ENCODE measurements around the gene LRRC4B. TPM values are rescaled to one million over a fixed set of nuclear protein-coding genes. Genes with fewer than 3 reads are reported as not detected.

Gene LRRC4B
- total RNA-seq, 1 experiment from 2014 or later = 3.8 TPM

DNA sequence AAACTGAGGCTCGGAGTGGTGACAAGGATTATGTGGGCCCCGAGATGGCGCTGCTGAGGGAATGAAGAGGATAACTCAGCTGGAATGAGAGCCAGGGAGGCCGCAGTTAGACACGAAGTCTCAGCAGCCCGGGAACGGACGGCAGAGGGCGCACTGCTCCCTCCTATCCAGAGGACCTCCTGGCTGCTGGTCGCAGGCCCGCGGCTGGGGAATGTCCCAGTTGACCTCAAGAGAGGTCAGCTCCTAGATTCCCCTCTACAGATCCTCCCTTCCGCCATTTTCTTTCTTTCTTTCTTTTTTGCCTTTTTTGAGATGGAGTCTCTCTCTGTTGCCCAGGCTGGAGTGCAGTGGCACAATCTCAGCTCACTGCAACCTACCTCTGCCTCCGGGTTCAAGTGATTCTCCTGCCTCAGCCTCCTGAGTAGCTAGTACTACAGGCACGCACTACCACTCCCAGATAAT, 30.4 kb downstream of the LRRC4B start:
- H3K23me2 ChIP-seq (ENCODE audit: insufficient read length, low read depth, low read length, poor library complexity, severe bottlenecking) = no peaks in the 10 kb centered on the region
- no peak overlapping the region for H4K8ac ChIP-seq (replicated peaks; ENCODE audit: insufficient read length, low read depth, low read length)
- Mint-ChIP-seq H3K36me3 (ENCODE audit: insufficient read depth in 1 of 3, low read depth in 3 of 3) (peaks cover 0 to 12% (median 12%) of the 10 kb centered on the region in 3 experiments; a peak in 4 of 7 replicates), H3K27ac (no peak overlapping the region), H3K4me3 (peak overlapping the region in 1 of 2 experiments; percentile 17; a peak in 1 of 5 replicates), H3K27me3 (ENCODE audit: low read depth) (peaks cover 15% of the 10 kb centered on the region), H3K9me3 (peaks cover 7% of the 10 kb centered on the region in 2 experiments; a peak in 4 of 5 replicates), H3K4me1 (peaks cover 2 to 10% of the 10 kb centered on the region in 2 experiments; a peak in 3 of 4 replicates)
- H3K9ac ChIP-seq (ENCODE audit: extremely low read depth, insufficient read length, low read length) = no peak overlapping the region
- H3K4ac ChIP-seq (ENCODE audit: low read depth, low read length) = no peak overlapping the region
- H3K14ac ChIP-seq (ENCODE audit: insufficient read depth, low read length) = no peak overlapping the region
- no peak overlapping the region for H2BK5ac ChIP-seq (ENCODE audit: insufficient read length, low read length)
- H3K4me2 ChIP-seq (ENCODE audit: insufficient read depth, insufficient read length, low read length) = no peak overlapping the region
- H2BK15ac ChIP-seq (ENCODE audit: low read depth, low read length) = no peak overlapping the region
- no peak overlapping the region for H2BK20ac ChIP-seq (ENCODE audit: low read depth, low read length, poor library complexity, severe bottlenecking)
- H4K20me1 ChIP-seq (ENCODE audit: control insufficient read depth, insufficient read depth, insufficient read length) = no peaks in the 10 kb centered on the region
- no peak overlapping the region for H4K5ac ChIP-seq (ENCODE audit: insufficient read length, low read depth, low read length)
- H2BK12ac ChIP-seq (ENCODE audit: insufficient read length, low read depth, low read length) = no peak overlapping the region
- no peaks in the 10 kb centered on the region for H3K79me1 ChIP-seq (ENCODE audit: insufficient read depth, low read depth, low read length, poor library complexity, severe bottlenecking)
- no peak overlapping the region for H3T11ph ChIP-seq (ENCODE audit: low read length)
- no peak overlapping the region for H3K56ac ChIP-seq (ENCODE audit: insufficient read length, low read depth, low read length)
- TF ChIP-seq, protein P1, sequence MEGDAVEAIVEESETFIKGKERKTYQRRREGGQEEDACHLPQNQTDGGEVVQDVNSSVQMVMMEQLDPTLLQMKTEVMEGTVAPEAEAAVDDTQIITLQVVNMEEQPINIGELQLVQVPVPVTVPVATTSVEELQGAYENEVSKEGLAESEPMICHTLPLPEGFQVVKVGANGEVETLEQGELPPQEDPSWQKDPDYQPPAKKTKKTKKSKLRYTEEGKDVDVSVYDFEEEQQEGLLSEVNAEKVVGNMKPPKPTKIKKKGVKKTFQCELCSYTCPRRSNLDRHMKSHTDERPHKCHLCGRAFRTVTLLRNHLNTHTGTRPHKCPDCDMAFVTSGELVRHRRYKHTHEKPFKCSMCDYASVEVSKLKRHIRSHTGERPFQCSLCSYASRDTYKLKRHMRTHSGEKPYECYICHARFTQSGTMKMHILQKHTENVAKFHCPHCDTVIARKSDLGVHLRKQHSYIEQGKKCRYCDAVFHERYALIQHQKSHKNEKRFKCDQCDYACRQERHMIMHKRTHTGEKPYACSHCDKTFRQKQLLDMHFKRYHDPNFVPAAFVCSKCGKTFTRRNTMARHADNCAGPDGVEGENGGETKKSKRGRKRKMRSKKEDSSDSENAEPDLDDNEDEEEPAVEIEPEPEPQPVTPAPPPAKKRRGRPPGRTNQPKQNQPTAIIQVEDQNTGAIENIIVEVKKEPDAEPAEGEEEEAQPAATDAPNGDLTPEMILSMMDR (conservative IDR thresholded peaks at IDR 0.05) = peak; percentile 99
- no peak overlapping the region for H3K23ac ChIP-seq (ENCODE audit: insufficient read length, low read depth, low read length)
- H3K18ac ChIP-seq (ENCODE audit: insufficient read length, low read depth, low read length) = no peak overlapping the region
- no peak overlapping the region for H4K91ac ChIP-seq (ENCODE audit: insufficient read length, low read depth, low read length)
- H3K27ac ChIP-seq (ENCODE audit: insufficient read length, low read depth, low read length) = no peak overlapping the region
- no peaks in the 10 kb centered on the region for H3K4me1 ChIP-seq (ENCODE audit: insufficient read depth, low read length)
- WGBS (ENCODE audit: extremely low coverage, insufficient read length, low lambda C conversion rate) = no CpG with 5 or more reads among the region's 15 CpGs
- no peak overlapping the region for H2BK120ac ChIP-seq (ENCODE audit: low read depth, low read length, poor library complexity, severe bottlenecking)
- H2AFZ ChIP-seq (ENCODE audit: low read length) = no peak overlapping the region
- H3K9me3 ChIP-seq (ENCODE audit: control insufficient read depth, low read depth, low read length) = peaks cover under 1% of the 10 kb centered on the region
- no peaks in the 10 kb centered on the region for H3K79me2 ChIP-seq (ENCODE audit: insufficient read depth, low read length)
- DNase-seq = peak; percentile 97
- no peaks in the 10 kb centered on the region for H3K27me3 ChIP-seq (ENCODE audit: insufficient read depth, low read length)
- H2AK5ac ChIP-seq (ENCODE audit: insufficient read length, low read length) = no peak overlapping the region
